Stimulated activated CD8-positive, alpha-beta memory T cell treated with anti-CD3 and anti-CD28 coated beads, Interleukin-7, amount 100 ng/mL, for 1 hour (primary cell): ENCODE measurements around the gene REEP5.
"Not testable (repeated sequence)": the region's sequence is repeated elsewhere in the genome, so short reads cannot be mapped to it uniquely, and the experiment has no call there.

Experiments
- DNase-seq, 2 donors: peaks; one replicate each; pipeline ENCODE4 v3.0.0-alpha.2; 2020; ENCODE audit warnings: low read depth in 2 of 2

Gene REEP5

GRCh38 chr5:112933105-112933504, 11.1 kb upstream of the REEP5 start:
- no peak for DNase-seq

GRCh38 chr5:112931473-112931872, 9.4 kb upstream of the REEP5 start:
- DNase-seq: no peak

- DNase-seq: no peak
Observed at GRCh38 chr5:112930082-112930344, 8.0 kb upstream of the REEP5 start.

GRCh38 chr5:112929336-112930081, 7.5 kb upstream of the REEP5 start:
- no peak for DNase-seq

- no peak for DNase-seq
Observed at GRCh38 chr5:112923988-112924387, 2.0 kb upstream of the REEP5 start.

GRCh38 chr5:112923148-112923917, 1.3 kb upstream of the REEP5 start:
- no peak for DNase-seq

GRCh38 chr5:112921026-112921832, 798 bp downstream of the REEP5 start:
- DNase-seq: peak in 1 of 2 donors; percentile 22

GRCh38 chr5:112919972-112920371, 2.1 kb downstream of the REEP5 start:
- no peak for DNase-seq

GRCh38 chr5:112918679-112919078, 3.3 kb downstream of the REEP5 start:
- DNase-seq: no peak

- no peak for DNase-seq
Observed at GRCh38 chr5:112918136-112918535, 3.9 kb downstream of the REEP5 start.

GRCh38 chr5:112917453-112917995, 4.5 kb downstream of the REEP5 start:
- no peak for DNase-seq

GRCh38 chr5:112915831-112916230, 6.2 kb downstream of the REEP5 start:
- DNase-seq: no peak

GRCh38 chr5:112914584-112914983, 7.4 kb downstream of the REEP5 start:
- no peak for DNase-seq

GRCh38 chr5:112910529-112910928, 11.5 kb downstream of the REEP5 start:
- DNase-seq: no peak

GRCh38 chr5:112908854-112909253, 13.2 kb downstream of the REEP5 start:
- no peak for DNase-seq

- DNase-seq: no peak
Observed at GRCh38 chr5:112907166-112907631, 14.8 kb downstream of the REEP5 start.

GRCh38 chr5:112906637-112907036, 15.4 kb downstream of the REEP5 start:
- no peak for DNase-seq

GRCh38 chr5:112904996-112905395, 17.0 kb downstream of the REEP5 start:
- DNase-seq: not testable (repeated sequence)

- DNase-seq: no peak
Observed at GRCh38 chr5:112902561-112902960, 19.5 kb downstream of the REEP5 start.

- no peak for DNase-seq
Observed at GRCh38 chr5:112895682-112896081, 26.3 kb downstream of the REEP5 start.

GRCh38 chr5:112892776-112893175, 29.3 kb downstream of the REEP5 start:
- DNase-seq: no peak

- DNase-seq: not testable (repeated sequence)
Observed at GRCh38 chr5:112892066-112892465, 30.0 kb downstream of the REEP5 start.
